ENCODE data around the gene GOLGA6C.
"Not testable (repeated sequence)": the region's sequence is repeated elsewhere in the genome, so short reads cannot be mapped to it uniquely, and the experiment has no call there.

DNA sequence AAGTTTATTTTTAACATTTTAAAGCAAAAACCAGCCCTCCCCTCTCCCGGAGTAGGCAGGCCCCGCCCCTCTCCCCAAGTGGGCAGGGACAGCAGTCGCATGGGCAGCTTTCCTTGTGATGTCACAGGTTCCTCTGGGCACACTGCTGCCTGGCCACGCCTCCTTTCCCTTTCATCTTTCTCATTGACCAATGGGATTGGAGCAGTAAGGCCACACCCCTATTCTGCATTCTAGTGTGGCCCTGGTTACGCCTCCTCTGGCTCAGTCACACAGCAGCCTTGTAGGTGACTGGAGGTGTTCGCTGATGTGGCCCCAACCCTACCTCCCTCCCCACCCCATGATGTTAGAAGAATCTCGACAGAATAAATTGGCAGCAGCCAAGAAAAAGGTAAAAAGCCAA is 24.4 kb downstream of the GOLGA6C start, which contains the start of gene GOLGA6D:
- TF ChIP-seq, protein P1, sequence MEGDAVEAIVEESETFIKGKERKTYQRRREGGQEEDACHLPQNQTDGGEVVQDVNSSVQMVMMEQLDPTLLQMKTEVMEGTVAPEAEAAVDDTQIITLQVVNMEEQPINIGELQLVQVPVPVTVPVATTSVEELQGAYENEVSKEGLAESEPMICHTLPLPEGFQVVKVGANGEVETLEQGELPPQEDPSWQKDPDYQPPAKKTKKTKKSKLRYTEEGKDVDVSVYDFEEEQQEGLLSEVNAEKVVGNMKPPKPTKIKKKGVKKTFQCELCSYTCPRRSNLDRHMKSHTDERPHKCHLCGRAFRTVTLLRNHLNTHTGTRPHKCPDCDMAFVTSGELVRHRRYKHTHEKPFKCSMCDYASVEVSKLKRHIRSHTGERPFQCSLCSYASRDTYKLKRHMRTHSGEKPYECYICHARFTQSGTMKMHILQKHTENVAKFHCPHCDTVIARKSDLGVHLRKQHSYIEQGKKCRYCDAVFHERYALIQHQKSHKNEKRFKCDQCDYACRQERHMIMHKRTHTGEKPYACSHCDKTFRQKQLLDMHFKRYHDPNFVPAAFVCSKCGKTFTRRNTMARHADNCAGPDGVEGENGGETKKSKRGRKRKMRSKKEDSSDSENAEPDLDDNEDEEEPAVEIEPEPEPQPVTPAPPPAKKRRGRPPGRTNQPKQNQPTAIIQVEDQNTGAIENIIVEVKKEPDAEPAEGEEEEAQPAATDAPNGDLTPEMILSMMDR (conservative IDR thresholded peaks at IDR 0.05) = not testable (repeated sequence)
- not testable (repeated sequence) for TF ChIP-seq ZFX (IDR thresholded peaks at IDR 0.05)
